SU-DHL-6 (cell line): ENCODE results near the gene MYH6.

Experiments used
- H2AFZ ChIP-seq: fragments of 200-600 bp; sonication (generic); 2 replicates; pipeline ENCODE4 v1.6.1; 2014; ENCODE audit warnings: low read depth, mild to moderate bottlenecking, moderate library complexity, mixed read lengths, antibody characterized with exemption, low read length; ENCODE audit not compliant: severe bottlenecking
- H3F3A ChIP-seq: fragments of 200-600 bp; shearing (Covaris generic); 2 replicates; pipeline ENCODE4 v1.6.0; 2016; ENCODE audit warnings: antibody characterized with exemption, mild to moderate bottlenecking; ENCODE audit not compliant: insufficient read depth
- H3K27ac ChIP-seq: fragments of 200-600 bp; sonication (generic); 2 replicates; pipeline ENCODE4 v1.5.1; 2016; ENCODE audit warnings: low read depth, mild to moderate bottlenecking, low read length, moderate library complexity, mixed read lengths
- H3K27me3 ChIP-seq: fragments of 200-600 bp; sonication (generic), shearing (Covaris generic); 2 replicates; pipeline ENCODE4 v1.6.0; 2014; ENCODE audit warnings: mild to moderate bottlenecking, low read length
- H3K36me3 ChIP-seq: fragments of 200-600 bp; sonication (generic); 2 replicates; pipeline ENCODE4 v1.6.1; 2014; ENCODE audit warnings: mild to moderate bottlenecking, low read length, mixed read lengths
- H3K4me2 ChIP-seq: fragments of 300-600, 200-600 bp; shearing (Covaris generic), sonication (generic); 2 replicates; pipeline ENCODE4 v1.6.0; 2014; ENCODE audit warnings: low read length, low read depth, mild to moderate bottlenecking; ENCODE audit not compliant: poor library complexity, severe bottlenecking
- H3K4me3 ChIP-seq: fragments of 200-600 bp; sonication (generic); 2 replicates; pipeline ENCODE4 v1.5.1; 2014; ENCODE audit warnings: antibody characterized with exemption, low read length, mild to moderate bottlenecking, mixed read lengths; ENCODE audit not compliant: insufficient read depth, poor library complexity, severe bottlenecking
- H3K79me2 ChIP-seq: fragments of 200-600 bp; sonication (generic); 2 replicates; pipeline ENCODE4 v1.6.1; 2014; ENCODE audit warnings: mild to moderate bottlenecking, low read length, moderate library complexity; ENCODE audit not compliant: insufficient read depth
- H3K9ac ChIP-seq: fragments of 200-600 bp; sonication (generic); 2 replicates; pipeline ENCODE4 v1.7.0; 2014; ENCODE audit warnings: mild to moderate bottlenecking, low read length
- H3K9me2 ChIP-seq: fragments of 200-600 bp; sonication (generic); replicated peaks from 2 replicates; pipeline ENCODE4 v1.6.1; 2014; ENCODE audit warnings: low read length; ENCODE audit not compliant: insufficient read depth
- H3K9me3 ChIP-seq: fragments of 200-600 bp; sonication (generic); 2 replicates; pipeline ENCODE4 v1.6.1; 2014; ENCODE audit warnings: low read length, mixed read lengths; ENCODE audit not compliant: insufficient read depth
- H4K20me1 ChIP-seq: fragments of 200-600 bp; sonication (generic); 2 replicates; pipeline ENCODE4 v1.6.1; 2014; ENCODE audit warnings: low read depth, mild to moderate bottlenecking, antibody characterized with exemption, low read length, moderate library complexity, mixed read lengths
- EZH2phosphoT487 ChIP-seq: fragments of 200-600 bp; sonication (generic), shearing (Covaris generic); conservative IDR thresholded peaks from 2 replicates; pipeline ENCODE4 v1.6.1; 2018; ENCODE audit warnings: mild to moderate bottlenecking, antibody characterized with exemption, low read length, moderate library complexity, mixed read lengths
- TF ChIP-seq, protein P1 (sequence below): fragments of 200-600 bp; sonication (generic); IDR thresholded peaks from one replicate; pipeline ENCODE4 v1.5.1; 2017; ENCODE audit warnings: antibody characterized with exemption, mild to moderate bottlenecking, low read length, moderate library complexity; ENCODE audit not compliant: insufficient read depth, poor library complexity, severe bottlenecking

MYH6 gene

GRCh38 chr14:23450379-23450778 lies 42.3 kb upstream of the MYH6 start:
- Histone ChIP-seq H3K9ac (no peak overlapping the region), H3K79me2 (no peaks in the 10 kb centered on the region), H3K4me2 (no peak overlapping the region), H4K20me1 (no peaks in the 10 kb centered on the region), H3F3A (no peaks in the 10 kb centered on the region), H3K4me3 (no peak overlapping the region), H3K27ac (no peak overlapping the region), H3K36me3 (no peaks in the 10 kb centered on the region), H3K9me3 (no peaks in the 10 kb centered on the region), H2AFZ (no peak overlapping the region), H3K27me3 (no peaks in the 10 kb centered on the region), H3K9me2 (no peaks in the 10 kb centered on the region)
- TF ChIP-seq, protein P1, sequence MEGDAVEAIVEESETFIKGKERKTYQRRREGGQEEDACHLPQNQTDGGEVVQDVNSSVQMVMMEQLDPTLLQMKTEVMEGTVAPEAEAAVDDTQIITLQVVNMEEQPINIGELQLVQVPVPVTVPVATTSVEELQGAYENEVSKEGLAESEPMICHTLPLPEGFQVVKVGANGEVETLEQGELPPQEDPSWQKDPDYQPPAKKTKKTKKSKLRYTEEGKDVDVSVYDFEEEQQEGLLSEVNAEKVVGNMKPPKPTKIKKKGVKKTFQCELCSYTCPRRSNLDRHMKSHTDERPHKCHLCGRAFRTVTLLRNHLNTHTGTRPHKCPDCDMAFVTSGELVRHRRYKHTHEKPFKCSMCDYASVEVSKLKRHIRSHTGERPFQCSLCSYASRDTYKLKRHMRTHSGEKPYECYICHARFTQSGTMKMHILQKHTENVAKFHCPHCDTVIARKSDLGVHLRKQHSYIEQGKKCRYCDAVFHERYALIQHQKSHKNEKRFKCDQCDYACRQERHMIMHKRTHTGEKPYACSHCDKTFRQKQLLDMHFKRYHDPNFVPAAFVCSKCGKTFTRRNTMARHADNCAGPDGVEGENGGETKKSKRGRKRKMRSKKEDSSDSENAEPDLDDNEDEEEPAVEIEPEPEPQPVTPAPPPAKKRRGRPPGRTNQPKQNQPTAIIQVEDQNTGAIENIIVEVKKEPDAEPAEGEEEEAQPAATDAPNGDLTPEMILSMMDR: no peak
- no peak for TF ChIP-seq EZH2phosphoT487

- no peaks in the 10 kb centered on the region for H3K79me2 ChIP-seq
- no peak overlapping the region for H3K27ac ChIP-seq
- H3F3A ChIP-seq: no peaks in the 10 kb centered on the region
- H3K27me3 ChIP-seq: no peaks in the 10 kb centered on the region
- H3K4me3 ChIP-seq: no peak overlapping the region
- H2AFZ ChIP-seq: no peak overlapping the region
- no peaks in the 10 kb centered on the region for H3K9me2 ChIP-seq
- H3K9me3 ChIP-seq: no peaks in the 10 kb centered on the region
- no peaks in the 10 kb centered on the region for H4K20me1 ChIP-seq
- H3K36me3 ChIP-seq: no peaks in the 10 kb centered on the region
- no peak overlapping the region for H3K4me2 ChIP-seq
- TF ChIP-seq, protein P1: no peak
- no peak for TF ChIP-seq EZH2phosphoT487
- H3K9ac ChIP-seq: no peak overlapping the region
Observed at GRCh38 chr14:23449314-23449713, 41.2 kb upstream of the MYH6 start.

DNA sequence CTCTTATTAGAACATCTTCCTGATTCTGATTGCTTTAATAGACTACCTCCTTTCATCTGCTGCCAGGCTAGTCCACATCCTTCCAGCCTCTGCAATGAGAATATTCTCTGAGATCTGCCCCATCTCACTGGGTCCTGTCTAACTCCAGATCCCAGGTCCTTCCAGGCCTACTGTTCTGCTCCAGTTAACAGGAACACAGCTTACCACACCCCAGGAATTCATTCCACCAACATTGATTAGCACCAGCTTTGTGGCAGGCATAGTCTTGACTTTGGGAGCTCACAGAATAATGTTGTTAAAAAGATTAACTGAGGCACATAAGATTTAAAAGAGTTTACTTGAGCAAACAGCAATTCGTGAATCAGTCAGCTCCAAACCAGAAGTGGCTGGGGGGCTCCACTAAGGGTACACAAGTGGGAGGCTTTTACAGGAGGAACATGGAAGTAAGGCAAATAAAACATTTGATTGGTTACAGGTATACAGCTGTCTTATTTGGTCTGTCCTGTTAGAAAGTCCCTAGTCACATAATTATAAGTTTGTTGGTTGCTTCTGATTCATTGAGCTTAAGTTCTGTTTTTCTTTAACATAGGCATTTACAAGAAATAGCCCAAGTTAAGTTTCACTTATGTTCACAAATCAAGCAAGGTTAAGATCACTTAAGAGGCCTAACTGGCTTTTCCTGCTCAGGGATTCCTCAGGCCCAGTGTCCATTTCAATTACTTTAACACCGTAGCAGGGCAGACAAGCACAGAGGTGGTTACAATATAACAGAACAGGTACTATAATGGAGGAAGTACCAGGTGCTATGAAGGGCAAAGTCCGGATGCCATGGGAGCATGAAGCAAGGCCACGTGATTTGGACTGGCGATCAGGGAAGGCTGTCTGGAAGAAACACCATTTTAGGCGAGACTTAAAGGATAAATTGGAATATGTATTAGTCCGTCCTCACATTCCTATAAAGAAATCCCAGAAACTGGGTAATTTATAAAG lies 39.6 kb upstream of the MYH6 start:
- no peak overlapping the region for H3K4me2 ChIP-seq
- H3K9me2 ChIP-seq: no peaks in the 10 kb centered on the region
- no peak overlapping the region for H3K4me3 ChIP-seq
- H2AFZ ChIP-seq: no peak overlapping the region
- no peaks in the 10 kb centered on the region for H3K9me3 ChIP-seq
- no peaks in the 10 kb centered on the region for H3F3A ChIP-seq
- H3K9ac ChIP-seq: no peak overlapping the region
- no peaks in the 10 kb centered on the region for H3K27me3 ChIP-seq
- no peaks in the 10 kb centered on the region for H3K79me2 ChIP-seq
- H4K20me1 ChIP-seq: no peaks in the 10 kb centered on the region
- TF ChIP-seq, protein P1: no peak
- TF ChIP-seq EZH2phosphoT487: no peak
- no peaks in the 10 kb centered on the region for H3K36me3 ChIP-seq
- no peak overlapping the region for H3K27ac ChIP-seq
